PC-9 (cell line): ENCODE results near the gene ARHGAP5.

ENCODE experiments used
- EZH2 ChIP-seq: fragments of 200-600 bp; sonication (generic); IDR thresholded peaks from 2 replicates; pipeline ENCODE4 v1.8.0; 2017; ENCODE audit warnings: antibody characterized with exemption, low read depth
- TF ChIP-seq, protein P1 (sequence below): fragments of 200-600 bp; sonication (generic); conservative IDR thresholded peaks from 2 replicates; pipeline ENCODE4 v1.6.1; 2017; ENCODE audit warnings: mixed run types, antibody characterized with exemption, mild to moderate bottlenecking, moderate library complexity

- TF ChIP-seq, protein P1, sequence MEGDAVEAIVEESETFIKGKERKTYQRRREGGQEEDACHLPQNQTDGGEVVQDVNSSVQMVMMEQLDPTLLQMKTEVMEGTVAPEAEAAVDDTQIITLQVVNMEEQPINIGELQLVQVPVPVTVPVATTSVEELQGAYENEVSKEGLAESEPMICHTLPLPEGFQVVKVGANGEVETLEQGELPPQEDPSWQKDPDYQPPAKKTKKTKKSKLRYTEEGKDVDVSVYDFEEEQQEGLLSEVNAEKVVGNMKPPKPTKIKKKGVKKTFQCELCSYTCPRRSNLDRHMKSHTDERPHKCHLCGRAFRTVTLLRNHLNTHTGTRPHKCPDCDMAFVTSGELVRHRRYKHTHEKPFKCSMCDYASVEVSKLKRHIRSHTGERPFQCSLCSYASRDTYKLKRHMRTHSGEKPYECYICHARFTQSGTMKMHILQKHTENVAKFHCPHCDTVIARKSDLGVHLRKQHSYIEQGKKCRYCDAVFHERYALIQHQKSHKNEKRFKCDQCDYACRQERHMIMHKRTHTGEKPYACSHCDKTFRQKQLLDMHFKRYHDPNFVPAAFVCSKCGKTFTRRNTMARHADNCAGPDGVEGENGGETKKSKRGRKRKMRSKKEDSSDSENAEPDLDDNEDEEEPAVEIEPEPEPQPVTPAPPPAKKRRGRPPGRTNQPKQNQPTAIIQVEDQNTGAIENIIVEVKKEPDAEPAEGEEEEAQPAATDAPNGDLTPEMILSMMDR, result no peak
- TF ChIP-seq EZH2, result no peak
Observed at GRCh38 chr14:32087907-32088306, 10.8 kb downstream of the ARHGAP5 start.
